Stimulated activated CD8-positive, alpha-beta memory T cell treated with anti-CD3 and anti-CD28 coated beads, Interleukin-7, amount 100 ng/mL, for 4 hours (primary cell): ENCODE data around the gene ATP1A1.
A peak's percentile ranks its signal among the peaks of the same experiment; 100 is the strongest.

Experiments used
- DNase-seq, 2 donors: peaks; one replicate each; pipeline ENCODE4 v3.0.0-alpha.2; 2020; ENCODE audit warnings: low read depth in 2 of 2

ATP1A1 gene

GRCh38 chr1:116345011-116345410, 28.0 kb upstream of the ATP1A1 start:
- no peak for DNase-seq

GRCh38 chr1:116345843-116346242, 27.2 kb upstream of the ATP1A1 start:
- DNase-seq: peak; percentile 1 to 2

- no peak for DNase-seq
Measured at GRCh38 chr1:116346943-116347673, 25.9 kb upstream of the ATP1A1 start.

- DNase-seq: no peak
Measured at GRCh38 chr1:116347696-116348095, 25.3 kb upstream of the ATP1A1 start.

- no peak for DNase-seq
Measured at GRCh38 chr1:116350097-116350645, 22.9 kb upstream of the ATP1A1 start.

- no peak for DNase-seq
Measured at GRCh38 chr1:116351914-116352313, 21.1 kb upstream of the ATP1A1 start.

GRCh38 chr1:116352349-116352813, 20.7 kb upstream of the ATP1A1 start:
- no peak for DNase-seq

- no peak for DNase-seq
Measured at GRCh38 chr1:116353155-116353554, 19.9 kb upstream of the ATP1A1 start.

GRCh38 chr1:116356067-116356466, 17.0 kb upstream of the ATP1A1 start:
- DNase-seq: no peak

- no peak for DNase-seq
Measured at GRCh38 chr1:116356673-116357072, 16.4 kb upstream of the ATP1A1 start.

- DNase-seq: no peak
Measured at GRCh38 chr1:116357487-116357886, 15.6 kb upstream of the ATP1A1 start.

GRCh38 chr1:116359060-116359830, 13.8 kb upstream of the ATP1A1 start:
- no peak for DNase-seq

GRCh38 chr1:116359871-116360270, 13.2 kb upstream of the ATP1A1 start:
- no peak for DNase-seq

- DNase-seq: no peak
Measured at GRCh38 chr1:116360429-116361173, 12.4 kb upstream of the ATP1A1 start.

GRCh38 chr1:116361648-116362047, 11.4 kb upstream of the ATP1A1 start:
- no peak for DNase-seq

- DNase-seq: no peak
Measured at GRCh38 chr1:116362050-116362449, 11.0 kb upstream of the ATP1A1 start.

- no peak for DNase-seq
Measured at GRCh38 chr1:116365353-116365780, 7.7 kb upstream of the ATP1A1 start.

- DNase-seq: no peak
Measured at GRCh38 chr1:116365857-116366256, 7.2 kb upstream of the ATP1A1 start.

GRCh38 chr1:116367256-116367945, 5.6 kb upstream of the ATP1A1 start:
- DNase-seq: no peak

- DNase-seq: no peak
Measured at GRCh38 chr1:116368241-116368640, 4.8 kb upstream of the ATP1A1 start.

- no peak for DNase-seq
Measured at GRCh38 chr1:116370181-116370580, 2.9 kb upstream of the ATP1A1 start.
